ENCODE results near the gene LIM2. TPM values are rescaled to one million over a fixed set of nuclear protein-coding genes. Genes with fewer than 3 reads are reported as not detected.

Gene LIM2
- total RNA-seq, 1 experiment from 2014 or later: not detected

- CTCF ChIA-PET: interaction anchor here (1.3 to 2.1 kb wide), 3 partner anchors 21 to 64 kb away, joined by 5 to 8 read pairs (median 7); no protein-coding TSS in a partner anchor
- TF ChIP-seq CTCF (IDR thresholded peaks at IDR 0.05; ENCODE audit: unreplicated experiment): no peak
- intact Hi-C loops (cut with micrococcal nuclease; ENCODE audit: unreplicated experiment): no loop called here
- BruUV-seq (replicated peaks): no TSS peak
- Mint-ChIP-seq H3K4me1 (ENCODE audit: low read depth, unreplicated experiment) (peaks cover 44% of the 10 kb centered on the region), H3K27me3 (ENCODE audit: unreplicated experiment) (no peaks in the 10 kb centered on the region), H3K36me3 (ENCODE audit: insufficient read depth, unreplicated experiment) (peaks cover 53% of the 10 kb centered on the region), H3K27ac (ENCODE audit: unreplicated experiment) (peak overlapping the region; percentile 33), H3K9me3 (ENCODE audit: low read depth, unreplicated experiment) (no peaks in the 10 kb centered on the region), H3K4me3 (ENCODE audit: low read depth, unreplicated experiment) (no peak overlapping the region)
- DNase-seq: no peak
These were observed 44.9 kb downstream of the LIM2 start for GRCh38 chr19:51342631-51343569.

GRCh38 chr19:51341976-51342580, 45.7 kb downstream of the LIM2 start, which contains the start of gene VSIG10L:
TSS of gene VSIG10L (minus strand) at chr19:51342139. CDS start at chr19:51342124, 15 bp downstream.
- CTCF ChIA-PET: interaction anchor here (1.1 to 2.1 kb wide), 4 partner anchors 21 to 97 kb away, joined by 3 to 8 read pairs (median 6); no protein-coding TSS in a partner anchor
- peak within 1 kb of the TSS; percentile 72 for H3K4me3 Mint-ChIP-seq (ENCODE audit: low read depth, unreplicated experiment)

GRCh38 chr19:51341066-51341465, 46.7 kb downstream of the LIM2 start:
- CTCF ChIA-PET: interaction anchor here (1.1 to 2.1 kb wide), 2 partner anchors 66 to 98 kb away, joined by 3 to 8 read pairs; no protein-coding TSS in a partner anchor
- Mint-ChIP-seq H3K27ac (ENCODE audit: unreplicated experiment) (peak overlapping the region; percentile 67), H3K4me3 (ENCODE audit: low read depth, unreplicated experiment) (peak overlapping the region; percentile 72), H3K9me3 (ENCODE audit: low read depth, unreplicated experiment) (no peaks in the 10 kb centered on the region), H3K36me3 (ENCODE audit: insufficient read depth, unreplicated experiment) (peaks cover 36% of the 10 kb centered on the region), H3K27me3 (ENCODE audit: unreplicated experiment) (no peaks in the 10 kb centered on the region), H3K4me1 (ENCODE audit: low read depth, unreplicated experiment) (peaks cover 30% of the 10 kb centered on the region)
- no TSS peak for BruUV-seq (replicated peaks)
- DNase-seq: no peak
- no peak for TF ChIP-seq CTCF (IDR thresholded peaks at IDR 0.05; ENCODE audit: unreplicated experiment)
- intact Hi-C loops (cut with micrococcal nuclease; ENCODE audit: unreplicated experiment): no loop called here

More at GRCh38 chr19:51341976-51342580, 45.7 kb downstream of the LIM2 start, which contains the start of gene VSIG10L:
- Mint-ChIP-seq H3K36me3 (ENCODE audit: insufficient read depth, unreplicated experiment) (peaks cover 45% of the 10 kb centered on the region), H3K27ac (ENCODE audit: unreplicated experiment) (peak within 1 kb of the TSS; percentile 67), H3K9me3 (ENCODE audit: low read depth, unreplicated experiment) (no peaks in the 10 kb centered on the region), H3K4me1 (ENCODE audit: low read depth, unreplicated experiment) (peaks cover 35% of the 10 kb centered on the region), H3K27me3 (ENCODE audit: unreplicated experiment) (no peaks in the 10 kb centered on the region)
- intact Hi-C loops (cut with micrococcal nuclease; ENCODE audit: unreplicated experiment): no loop called here
- no TSS peak for BruUV-seq (replicated peaks)
- peak; percentile 43 for DNase-seq
- TF ChIP-seq CTCF (IDR thresholded peaks at IDR 0.05; ENCODE audit: unreplicated experiment): no peak

All from Calu3 (cell line).